Measurements from ENCODE around the gene RNF215. TPM values are rescaled to one million over a fixed set of nuclear protein-coding genes. Genes with fewer than 3 reads are reported as not detected.

Gene RNF215
- total and polyA plus RNA-seq, 10 of the 15 experiments (the other 5 are each of a cell fraction or from before 2014, with no cell fraction given): 0.31 to 7.6 (median 3.0) TPM; not detected in 1

DNA sequence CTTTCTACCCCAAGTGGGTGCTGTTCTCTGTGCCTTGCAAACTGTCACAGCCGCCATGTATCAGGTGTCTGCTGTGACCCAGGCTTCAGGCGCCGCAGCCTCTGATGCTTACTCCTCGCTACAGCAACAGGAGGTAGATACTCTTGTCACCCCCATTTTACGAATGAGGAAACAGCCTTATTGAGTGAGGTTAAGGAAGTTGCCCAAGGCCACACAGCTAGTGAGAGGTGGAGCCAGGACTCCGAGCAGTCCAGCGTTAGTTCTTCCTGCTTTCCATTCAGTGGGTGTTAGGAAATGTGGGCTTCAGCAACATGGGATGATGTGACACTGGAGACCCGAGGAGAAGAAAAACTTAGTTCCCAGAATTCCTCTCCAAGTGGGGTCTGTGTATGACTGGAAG, 14.3 kb downstream of the RNF215 start:
- H2AFZ ChIP-seq (ENCODE audit: control insufficient read depth, low read depth, low read length): no peak overlapping the region
- in situ Hi-C loops (cut with MboI) (no loop called here), intact Hi-C loops (cut with micrococcal nuclease; ENCODE audit: unreplicated experiment) (no loop called here)
- RAD21 ChIA-PET (ENCODE audit: unreplicated experiment): interaction anchor here (0.9 kb wide), 1 partner anchor 85 kb away, joined by 3 read pairs; no protein-coding TSS in a partner anchor
- no peaks in the 10 kb centered on the region for H3K4me1 ChIP-seq (ENCODE audit: control insufficient read depth, insufficient read depth, low read length)
- no peak overlapping the region for H3K4me3 ChIP-seq
- no peak overlapping the region for H3K27ac ChIP-seq (ENCODE audit: control insufficient read depth, insufficient read depth)
- DNase-seq (ENCODE audit: low read depth, low spot score): no peak
- H3K4me2 ChIP-seq (ENCODE audit: control insufficient read depth, insufficient read depth): no peak overlapping the region
- no peak for ATAC-seq
- no peaks in the 10 kb centered on the region for H3K9me3 ChIP-seq (replicated peaks; ENCODE audit: control insufficient read depth, insufficient read depth, low read length)
- TF ChIP-seq ZNF384 (IDR thresholded peaks at IDR 0.05; ENCODE audit: borderline replicate concordance, low read depth, low read length) (no peak), PAX8 (IDR thresholded peaks at IDR 0.05) (no peak), PAX5 (IDR thresholded peaks at IDR 0.05; ENCODE audit: borderline replicate concordance, low read depth, low read length) (no peak), STAT3 (IDR thresholded peaks at IDR 0.05; ENCODE audit: low read depth, low read length) (no peak), SREBF1 (IDR thresholded peaks at IDR 0.05; ENCODE audit: low read length) (no peak), FOXM1 (IDR thresholded peaks at IDR 0.05; ENCODE audit: low read depth, low read length) (no peak), SP1 (IDR thresholded peaks at IDR 0.05; ENCODE audit: low read depth, low read length) (no peak)
- SMC1A ChIA-PET (ENCODE audit: uncharacterized antibody, unreplicated experiment): no interaction called here
- no peaks in the 10 kb centered on the region for H3K27me3 ChIP-seq (replicated peaks in 1 of 2; ENCODE audit: control insufficient read depth in 2 of 2, insufficient read depth in 2 of 2, low read length in 1 of 2)
- no TSS peak for BruUV-seq (replicated peaks)
- CTCF ChIA-PET: no interaction called here
- H4K20me1 ChIP-seq (ENCODE audit: control insufficient read depth, insufficient read depth): no peaks in the 10 kb centered on the region
- no peak for FAIRE-seq
- 45% methylated on average over 8 of the region's 8 CpGs for WGBS (ENCODE audit: insufficient coverage, insufficient replicate concordance, low lambda C conversion rate, missing lambda C conversion rate)
- no peaks in the 10 kb centered on the region for H3K36me3 ChIP-seq (ENCODE audit: control insufficient read depth in 2 of 2, insufficient read depth in 2 of 2, low read length in 1 of 2)
- H3K9ac ChIP-seq (ENCODE audit: control insufficient read depth, insufficient read depth, low read length): no peak overlapping the region
- no peaks in the 10 kb centered on the region for H3K79me2 ChIP-seq (ENCODE audit: control insufficient read depth, insufficient read depth, low read length)
- POLR2A ChIA-PET: no interaction called here

DNA sequence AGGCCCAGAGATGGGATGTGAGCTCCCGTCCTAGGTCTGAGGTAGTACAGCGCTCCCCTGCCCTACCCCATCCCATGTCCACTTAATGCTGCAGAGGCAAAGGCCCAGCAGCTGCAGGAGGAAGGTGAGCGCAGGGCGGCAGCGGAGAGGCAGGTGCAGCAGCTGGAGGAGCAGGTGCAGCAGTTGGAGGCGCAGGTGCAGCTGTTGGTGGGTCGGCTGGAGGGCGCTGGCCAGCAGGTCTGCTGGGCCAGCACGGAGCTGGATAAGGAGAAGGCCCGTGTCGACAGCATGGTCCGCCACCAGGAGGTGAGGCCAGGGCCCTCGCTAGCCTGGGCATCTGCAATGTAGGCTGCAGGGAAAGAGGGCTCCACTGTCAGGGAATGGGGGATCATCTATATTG, 15.2 kb downstream of the RNF215 start:
- TF ChIP-seq, protein P1, sequence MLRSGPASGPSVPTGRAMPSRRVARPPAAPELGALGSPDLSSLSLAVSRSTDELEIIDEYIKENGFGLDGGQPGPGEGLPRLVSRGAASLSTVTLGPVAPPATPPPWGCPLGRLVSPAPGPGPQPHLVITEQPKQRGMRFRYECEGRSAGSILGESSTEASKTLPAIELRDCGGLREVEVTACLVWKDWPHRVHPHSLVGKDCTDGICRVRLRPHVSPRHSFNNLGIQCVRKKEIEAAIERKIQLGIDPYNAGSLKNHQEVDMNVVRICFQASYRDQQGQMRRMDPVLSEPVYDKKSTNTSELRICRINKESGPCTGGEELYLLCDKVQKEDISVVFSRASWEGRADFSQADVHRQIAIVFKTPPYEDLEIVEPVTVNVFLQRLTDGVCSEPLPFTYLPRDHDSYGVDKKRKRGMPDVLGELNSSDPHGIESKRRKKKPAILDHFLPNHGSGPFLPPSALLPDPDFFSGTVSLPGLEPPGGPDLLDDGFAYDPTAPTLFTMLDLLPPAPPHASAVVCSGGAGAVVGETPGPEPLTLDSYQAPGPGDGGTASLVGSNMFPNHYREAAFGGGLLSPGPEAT (IDR thresholded peaks at IDR 0.05; ENCODE audit: low read depth): no peak
- TF ChIP-seq SMC3 (IDR thresholded peaks at IDR 0.05; ENCODE audit: borderline replicate concordance, low read length): no peak
- no peak for TF ChIP-seq ESRRA (IDR thresholded peaks at IDR 0.05; ENCODE audit: low read length)
- TF ChIP-seq, protein P2, sequence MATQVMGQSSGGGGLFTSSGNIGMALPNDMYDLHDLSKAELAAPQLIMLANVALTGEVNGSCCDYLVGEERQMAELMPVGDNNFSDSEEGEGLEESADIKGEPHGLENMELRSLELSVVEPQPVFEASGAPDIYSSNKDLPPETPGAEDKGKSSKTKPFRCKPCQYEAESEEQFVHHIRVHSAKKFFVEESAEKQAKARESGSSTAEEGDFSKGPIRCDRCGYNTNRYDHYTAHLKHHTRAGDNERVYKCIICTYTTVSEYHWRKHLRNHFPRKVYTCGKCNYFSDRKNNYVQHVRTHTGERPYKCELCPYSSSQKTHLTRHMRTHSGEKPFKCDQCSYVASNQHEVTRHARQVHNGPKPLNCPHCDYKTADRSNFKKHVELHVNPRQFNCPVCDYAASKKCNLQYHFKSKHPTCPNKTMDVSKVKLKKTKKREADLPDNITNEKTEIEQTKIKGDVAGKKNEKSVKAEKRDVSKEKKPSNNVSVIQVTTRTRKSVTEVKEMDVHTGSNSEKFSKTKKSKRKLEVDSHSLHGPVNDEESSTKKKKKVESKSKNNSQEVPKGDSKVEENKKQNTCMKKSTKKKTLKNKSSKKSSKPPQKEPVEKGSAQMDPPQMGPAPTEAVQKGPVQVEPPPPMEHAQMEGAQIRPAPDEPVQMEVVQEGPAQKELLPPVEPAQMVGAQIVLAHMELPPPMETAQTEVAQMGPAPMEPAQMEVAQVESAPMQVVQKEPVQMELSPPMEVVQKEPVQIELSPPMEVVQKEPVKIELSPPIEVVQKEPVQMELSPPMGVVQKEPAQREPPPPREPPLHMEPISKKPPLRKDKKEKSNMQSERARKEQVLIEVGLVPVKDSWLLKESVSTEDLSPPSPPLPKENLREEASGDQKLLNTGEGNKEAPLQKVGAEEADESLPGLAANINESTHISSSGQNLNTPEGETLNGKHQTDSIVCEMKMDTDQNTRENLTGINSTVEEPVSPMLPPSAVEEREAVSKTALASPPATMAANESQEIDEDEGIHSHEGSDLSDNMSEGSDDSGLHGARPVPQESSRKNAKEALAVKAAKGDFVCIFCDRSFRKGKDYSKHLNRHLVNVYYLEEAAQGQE (IDR thresholded peaks at IDR 0.05; ENCODE audit: low read depth, low read length): no peak
- TF ChIP-seq POLR2A (IDR thresholded peaks at IDR 0.05; ENCODE audit: low read depth, low read length): 0 out of 2 replicates have a peak, but pooled peaks have one; percentile 31
- in situ Hi-C loops (cut with MboI) (no loop called here), intact Hi-C loops (cut with micrococcal nuclease; ENCODE audit: unreplicated experiment) (no loop called here)
- ATAC-seq (no peak), FAIRE-seq (no peak), DNase-seq (ENCODE audit: low read depth, low spot score) (no peak)
- H3K4me2 ChIP-seq (ENCODE audit: control insufficient read depth, insufficient read depth): no peak overlapping the region
- ChIA-PET SMC1A (ENCODE audit: uncharacterized antibody, unreplicated experiment) (no interaction called here), RAD21 (ENCODE audit: unreplicated experiment) (no interaction called here), POLR2A (no interaction called here), CTCF (interaction anchor here (0.6 kb wide), 1 partner anchor 31 kb away, joined by 3 read pairs; no protein-coding TSS in a partner anchor)
- H2AFZ ChIP-seq (ENCODE audit: control insufficient read depth, low read depth, low read length): no peak overlapping the region
- no peaks in the 10 kb centered on the region for H3K4me1 ChIP-seq (ENCODE audit: control insufficient read depth, insufficient read depth, low read length)
- BruUV-seq (replicated peaks): no TSS peak
- H3K9ac ChIP-seq (ENCODE audit: control insufficient read depth, insufficient read depth, low read length): no peak overlapping the region
- no peaks in the 10 kb centered on the region for H3K27me3 ChIP-seq (replicated peaks in 1 of 2; ENCODE audit: control insufficient read depth in 2 of 2, insufficient read depth in 2 of 2, low read length in 1 of 2)
- H3K4me3 ChIP-seq: no peak overlapping the region
- no peaks in the 10 kb centered on the region for H4K20me1 ChIP-seq (ENCODE audit: control insufficient read depth, insufficient read depth)
- H3K36me3 ChIP-seq (ENCODE audit: control insufficient read depth in 2 of 2, insufficient read depth in 2 of 2, low read length in 1 of 2): no peaks in the 10 kb centered on the region
- H3K27ac ChIP-seq (ENCODE audit: control insufficient read depth, insufficient read depth): no peak overlapping the region
- H3K9me3 ChIP-seq (replicated peaks; ENCODE audit: control insufficient read depth, insufficient read depth, low read length): no peaks in the 10 kb centered on the region
- no peaks in the 10 kb centered on the region for H3K79me2 ChIP-seq (ENCODE audit: control insufficient read depth, insufficient read depth, low read length)
- 84% methylated on average over 13 of the region's 13 CpGs for WGBS (ENCODE audit: insufficient coverage, insufficient replicate concordance, low lambda C conversion rate, missing lambda C conversion rate)

Measured in GM12878 (cell line).